Dermis blood vessel endothelial cell (primary cell): Measurements from ENCODE around the gene EHMT2. TPM values are rescaled to one million over a fixed set of nuclear protein-coding genes. Genes with fewer than 3 reads are reported as not detected.
A peak's percentile ranks its signal among the peaks of the same experiment; 100 is the strongest.
"Not testable (repeated sequence)": the region's sequence is repeated elsewhere in the genome, so short reads cannot be mapped to it uniquely, and the experiment has no call there.

Experiments
- DNase-seq: peaks from one replicate; pipeline ENCODE4 v3.0.0; 2010
- total RNA-seq: library from RNA; depleted of rRNA; stranded (reverse); fragments of >200 nt; gene quantifications from 2 replicates; pipeline ENCODE4 v1.2.3, GENCODE V29; 2014

EHMT2 gene
- 45.9 and 58.9 TPM in 2 replicates for total RNA-seq

DNA sequence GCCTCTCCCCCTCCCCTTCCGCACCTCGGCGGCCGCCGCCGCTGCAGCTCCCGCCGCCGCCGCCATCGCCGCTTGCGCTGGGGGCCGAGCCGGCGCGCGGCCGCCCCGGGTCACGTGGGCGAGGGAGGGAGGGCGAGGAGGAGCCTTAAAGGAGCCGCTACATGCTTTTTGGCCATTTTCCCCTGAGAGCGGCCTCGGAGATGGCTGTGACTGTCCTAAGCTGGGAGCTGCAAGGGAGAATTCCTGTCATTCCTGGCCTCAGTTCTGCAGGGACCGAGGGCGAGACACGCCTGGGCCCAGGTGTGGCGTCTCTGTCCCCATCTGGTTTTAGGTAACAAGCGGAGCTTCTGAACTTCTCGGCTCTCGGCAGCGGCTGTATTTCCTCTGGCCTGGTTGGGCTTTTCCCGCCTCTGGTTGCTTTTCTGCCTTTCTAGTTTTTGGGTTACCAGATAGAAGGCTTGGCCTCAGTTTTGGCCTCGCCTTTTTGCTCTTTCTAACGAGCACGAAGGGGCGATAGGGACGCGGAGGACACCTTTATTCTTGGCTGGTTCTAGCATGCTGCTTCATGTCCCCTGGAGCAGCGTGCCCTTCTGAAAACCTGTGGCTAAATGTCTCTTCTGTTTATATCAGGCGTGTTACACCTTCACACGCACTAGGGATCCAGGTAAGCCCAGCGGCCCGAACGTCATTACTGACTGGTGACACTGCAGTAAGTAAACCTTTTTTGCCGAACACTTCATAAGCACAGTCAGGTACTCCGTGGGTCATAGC is at the start of gene EHMT2:
Gene EHMT2, minus strand, starts transcription at position 87 of the 771 bp plus-strand sequence. Its CDS starts 21 bp downstream, at position 66.
- peak; percentile 83 for DNase-seq

DNA sequence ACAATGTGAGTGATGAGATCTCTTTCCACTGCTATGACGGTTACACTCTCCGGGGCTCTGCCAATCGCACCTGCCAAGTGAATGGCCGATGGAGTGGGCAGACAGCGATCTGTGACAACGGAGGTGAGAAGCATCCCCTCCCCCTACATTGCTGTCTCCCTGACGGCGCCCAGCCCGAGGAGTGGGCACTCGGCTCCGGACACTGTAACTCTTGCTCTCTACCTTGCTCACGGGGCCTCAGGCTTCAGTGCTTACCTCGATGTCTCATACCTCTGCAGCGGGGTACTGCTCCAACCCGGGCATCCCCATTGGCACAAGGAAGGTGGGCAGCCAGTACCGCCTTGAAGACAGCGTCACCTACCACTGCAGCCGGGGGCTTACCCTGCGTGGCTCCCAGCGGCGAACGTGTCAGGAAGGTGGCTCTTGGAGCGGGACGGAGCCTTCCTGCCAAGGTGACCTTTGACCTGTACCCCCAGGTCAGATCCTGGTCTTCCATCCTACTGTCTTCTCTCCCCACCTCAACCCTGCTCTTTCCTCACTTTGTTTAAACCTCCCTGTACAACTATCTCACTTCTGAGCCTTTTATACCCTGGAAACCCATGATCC is 49.7 kb upstream of the EHMT2 start:
- no peak for DNase-seq

DNA sequence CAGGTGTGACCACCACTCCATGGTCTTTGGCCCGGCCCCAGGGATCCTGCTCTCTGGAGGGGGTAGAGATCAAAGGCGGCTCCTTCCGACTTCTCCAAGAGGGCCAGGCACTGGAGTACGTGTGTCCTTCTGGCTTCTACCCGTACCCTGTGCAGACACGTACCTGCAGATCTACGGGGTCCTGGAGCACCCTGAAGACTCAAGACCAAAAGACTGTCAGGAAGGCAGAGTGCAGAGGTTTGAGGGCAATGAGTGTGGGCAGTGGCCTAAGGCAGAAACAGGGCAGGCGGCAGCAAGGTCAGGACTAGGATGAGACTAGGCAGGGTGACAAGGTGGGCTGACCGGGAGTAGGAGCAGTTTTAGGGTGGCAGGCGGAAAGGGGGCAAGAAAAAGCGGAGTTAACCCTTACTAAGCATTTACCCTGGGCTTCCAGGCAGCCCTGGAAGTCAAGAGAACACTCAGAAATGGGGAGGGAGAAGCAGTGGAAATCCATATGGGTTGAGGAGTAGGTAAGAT is 48.9 kb upstream of the EHMT2 start:
- no peak for DNase-seq

DNA sequence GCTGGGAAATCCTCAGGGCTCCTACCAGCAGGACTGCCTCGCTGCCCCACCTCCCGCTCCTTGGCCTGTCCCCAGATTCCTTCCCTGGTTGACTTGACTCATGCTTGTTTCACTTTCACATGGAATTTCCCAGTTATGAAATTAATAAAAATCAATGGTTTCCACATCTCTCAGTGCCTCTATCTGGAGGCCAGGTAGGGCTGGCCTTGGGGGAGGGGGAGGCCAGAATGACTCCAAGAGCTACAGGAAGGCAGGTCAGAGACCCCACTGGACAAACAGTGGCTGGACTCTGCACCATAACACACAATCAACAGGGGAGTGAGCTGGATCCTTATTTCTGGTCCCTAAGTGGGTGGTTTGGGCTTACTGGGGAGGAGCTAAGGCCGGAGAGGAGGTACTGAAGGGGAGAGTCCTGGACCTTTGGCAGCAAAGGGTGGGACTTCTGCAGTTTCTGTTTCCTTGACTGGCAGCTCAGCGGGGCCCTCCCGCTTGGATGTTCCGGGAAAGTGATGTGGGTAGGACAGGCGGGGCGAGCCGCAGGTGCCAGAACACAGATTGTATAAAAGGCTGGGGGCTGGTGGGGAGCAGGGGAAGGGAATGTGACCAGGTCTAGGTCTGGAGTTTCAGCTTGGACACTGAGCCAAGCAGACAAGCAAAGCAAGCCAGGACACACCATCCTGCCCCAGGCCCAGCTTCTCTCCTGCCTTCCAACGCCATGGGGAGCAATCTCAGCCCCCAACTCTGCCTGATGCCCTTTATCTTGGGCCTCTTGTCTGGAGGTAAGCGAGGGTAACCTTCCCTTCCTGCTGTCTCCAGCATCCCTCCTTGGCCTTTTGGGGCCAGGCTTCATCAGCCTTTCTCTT is 48.2 kb upstream of the EHMT2 start, which contains the start of gene CFB:
Gene CFB, plus strand, starts transcription at position 589 of the 863 bp plus-strand sequence. Its CDS starts 127 bp downstream, at position 716.
- peak; percentile 51 for DNase-seq

DNA sequence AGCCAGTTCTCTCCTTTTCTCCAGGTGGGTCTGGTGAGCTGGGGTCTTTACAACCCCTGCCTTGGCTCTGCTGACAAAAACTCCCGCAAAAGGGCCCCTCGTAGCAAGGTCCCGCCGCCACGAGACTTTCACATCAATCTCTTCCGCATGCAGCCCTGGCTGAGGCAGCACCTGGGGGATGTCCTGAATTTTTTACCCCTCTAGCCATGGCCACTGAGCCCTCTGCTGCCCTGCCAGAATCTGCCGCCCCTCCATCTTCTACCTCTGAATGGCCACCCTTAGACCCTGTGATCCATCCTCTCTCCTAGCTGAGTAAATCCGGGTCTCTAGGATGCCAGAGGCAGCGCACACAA is 47.6 kb upstream of the EHMT2 start:
- no peak for DNase-seq

DNA sequence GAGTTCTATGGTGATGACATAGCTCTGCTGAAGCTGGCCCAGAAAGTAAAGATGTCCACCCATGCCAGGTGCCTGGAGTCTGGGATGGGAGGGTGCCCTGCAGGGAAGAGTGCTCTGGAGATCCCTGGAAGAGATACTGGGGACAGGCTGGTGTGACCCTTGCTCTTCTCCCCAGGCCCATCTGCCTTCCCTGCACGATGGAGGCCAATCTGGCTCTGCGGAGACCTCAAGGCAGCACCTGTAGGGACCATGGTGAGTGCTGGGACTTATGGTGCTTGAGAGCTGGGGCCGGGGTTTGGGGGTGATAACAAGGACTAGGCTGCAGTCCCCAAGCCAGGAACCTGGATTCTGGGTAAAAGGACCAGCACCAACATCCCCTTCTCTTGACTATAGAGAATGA is 46.2 kb upstream of the EHMT2 start:
- DNase-seq = no peak

DNA sequence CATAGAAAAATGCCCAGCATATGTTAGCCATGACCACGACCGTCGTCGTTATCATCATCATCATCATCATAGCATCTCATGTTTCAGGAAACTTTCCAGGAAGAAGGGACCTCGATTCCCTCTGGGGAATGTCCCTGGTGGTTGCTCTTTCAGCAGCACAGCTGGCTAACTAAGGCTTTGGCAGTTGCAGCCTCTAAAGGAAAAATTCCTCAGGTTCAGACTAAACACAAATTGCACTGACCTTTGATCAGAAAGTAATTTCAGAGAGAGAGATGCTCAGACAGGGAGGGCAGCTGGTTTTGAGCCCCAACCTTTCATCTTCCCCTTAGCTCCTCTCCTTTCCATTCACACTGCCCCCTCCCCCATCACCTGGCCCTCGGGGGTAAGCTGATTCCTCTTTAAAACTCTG is 42.8 kb upstream of the EHMT2 start:
- no peak for DNase-seq

DNA sequence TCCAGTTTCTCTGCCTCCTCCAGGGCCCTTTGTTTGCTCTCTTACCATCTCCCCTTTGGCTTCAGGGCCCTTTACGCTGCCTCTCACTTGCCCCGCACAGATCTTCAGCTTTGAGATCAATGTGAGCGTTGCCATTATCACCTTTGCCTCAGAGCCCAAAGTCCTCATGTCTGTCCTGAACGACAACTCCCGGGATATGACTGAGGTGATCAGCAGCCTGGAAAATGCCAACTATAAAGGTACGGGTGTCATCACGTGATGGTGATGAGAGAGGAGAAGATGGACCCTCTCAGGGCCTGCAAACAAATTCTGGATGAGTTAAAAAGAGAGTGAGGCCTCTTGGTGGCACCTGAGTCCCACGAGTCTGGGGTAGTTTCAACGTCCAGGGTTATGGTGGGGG is 38.3 kb upstream of the EHMT2 start:
- no peak for DNase-seq

DNA sequence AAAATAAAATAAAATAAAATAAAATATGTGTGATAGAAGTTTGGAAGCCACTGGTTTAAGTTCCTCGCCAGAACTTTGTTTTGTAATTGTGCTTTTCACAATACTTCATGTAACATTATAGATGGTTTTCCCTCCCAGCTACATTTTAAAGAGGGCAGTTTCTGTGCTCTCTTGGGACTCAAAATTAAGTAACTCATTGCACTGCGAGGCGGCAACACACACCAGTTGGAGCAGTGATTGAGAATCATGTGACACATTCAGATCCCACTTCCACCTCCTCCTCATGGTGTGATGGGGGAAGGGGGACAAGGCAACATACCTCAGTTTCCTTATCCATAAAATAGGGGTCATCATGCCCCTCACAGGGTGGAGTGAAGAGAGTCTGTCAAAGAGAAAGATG is 37.5 kb upstream of the EHMT2 start:
- DNase-seq = no peak

DNA sequence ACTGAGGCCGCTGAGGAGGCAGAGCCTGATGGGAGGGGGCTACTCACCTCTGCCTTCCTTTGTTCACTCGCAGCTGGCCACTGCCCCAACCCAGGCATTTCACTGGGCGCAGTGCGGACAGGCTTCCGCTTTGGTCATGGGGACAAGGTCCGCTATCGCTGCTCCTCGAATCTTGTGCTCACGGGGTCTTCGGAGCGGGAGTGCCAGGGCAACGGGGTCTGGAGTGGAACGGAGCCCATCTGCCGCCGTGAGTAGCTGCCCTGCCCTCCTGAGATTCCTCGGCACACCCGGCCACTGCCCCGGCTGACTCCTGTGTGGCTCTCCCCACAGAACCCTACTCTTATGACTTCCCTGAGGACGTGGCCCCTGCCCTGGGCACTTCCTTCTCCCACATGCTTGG is 36.0 kb upstream of the EHMT2 start:
- DNase-seq = no peak

DNA sequence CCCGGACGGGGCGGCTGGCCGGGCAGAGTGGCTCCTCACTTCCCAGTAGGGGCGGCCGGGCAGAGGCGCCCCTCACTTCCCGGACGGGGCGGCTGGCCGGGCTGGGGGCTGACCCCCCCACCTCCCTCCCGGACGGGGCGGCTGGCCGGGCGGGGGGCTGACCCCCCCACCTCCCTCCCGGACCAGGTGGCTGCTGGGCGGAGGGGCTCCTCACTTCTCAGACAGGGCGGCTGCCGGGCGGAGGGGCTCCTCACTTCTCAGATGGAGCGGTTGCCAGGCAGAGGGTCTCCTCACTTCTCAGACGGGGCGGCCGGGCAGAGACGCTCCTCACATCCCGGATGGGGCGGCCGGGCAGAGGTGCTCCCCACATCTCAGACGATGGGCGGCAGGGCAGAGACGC is 34.6 kb upstream of the EHMT2 start:
- not testable (repeated sequence) for DNase-seq

DNA sequence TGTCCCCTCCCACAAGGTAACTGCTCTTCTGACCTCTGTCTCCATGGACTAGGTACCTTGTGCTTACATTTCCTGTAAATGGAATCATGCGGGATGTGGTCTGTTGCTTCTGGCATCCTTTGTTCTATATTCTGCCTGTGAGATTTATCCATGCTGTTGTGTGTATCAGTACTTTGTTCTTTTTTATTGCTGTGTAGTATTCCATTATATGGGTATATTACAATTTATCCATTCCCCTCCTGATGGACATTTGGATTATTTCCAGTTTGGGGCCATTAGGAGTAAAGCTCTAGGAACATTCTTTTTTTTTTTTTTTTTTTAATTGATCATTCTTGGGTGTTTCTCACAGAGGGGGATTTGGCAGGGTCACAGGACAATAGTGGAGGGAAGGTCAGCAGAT is 33.5 kb upstream of the EHMT2 start:
- DNase-seq = no peak

DNA sequence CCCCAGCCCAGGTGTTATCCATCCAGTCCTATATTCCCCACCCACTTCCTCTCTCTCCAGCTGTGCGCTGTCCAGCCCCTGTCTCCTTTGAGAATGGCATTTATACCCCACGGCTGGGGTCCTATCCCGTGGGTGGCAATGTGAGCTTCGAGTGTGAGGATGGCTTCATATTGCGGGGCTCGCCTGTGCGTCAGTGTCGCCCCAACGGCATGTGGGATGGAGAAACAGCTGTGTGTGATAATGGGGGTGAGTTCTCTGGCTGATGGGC is 31.1 kb upstream of the EHMT2 start:
- DNase-seq = no peak

DNA sequence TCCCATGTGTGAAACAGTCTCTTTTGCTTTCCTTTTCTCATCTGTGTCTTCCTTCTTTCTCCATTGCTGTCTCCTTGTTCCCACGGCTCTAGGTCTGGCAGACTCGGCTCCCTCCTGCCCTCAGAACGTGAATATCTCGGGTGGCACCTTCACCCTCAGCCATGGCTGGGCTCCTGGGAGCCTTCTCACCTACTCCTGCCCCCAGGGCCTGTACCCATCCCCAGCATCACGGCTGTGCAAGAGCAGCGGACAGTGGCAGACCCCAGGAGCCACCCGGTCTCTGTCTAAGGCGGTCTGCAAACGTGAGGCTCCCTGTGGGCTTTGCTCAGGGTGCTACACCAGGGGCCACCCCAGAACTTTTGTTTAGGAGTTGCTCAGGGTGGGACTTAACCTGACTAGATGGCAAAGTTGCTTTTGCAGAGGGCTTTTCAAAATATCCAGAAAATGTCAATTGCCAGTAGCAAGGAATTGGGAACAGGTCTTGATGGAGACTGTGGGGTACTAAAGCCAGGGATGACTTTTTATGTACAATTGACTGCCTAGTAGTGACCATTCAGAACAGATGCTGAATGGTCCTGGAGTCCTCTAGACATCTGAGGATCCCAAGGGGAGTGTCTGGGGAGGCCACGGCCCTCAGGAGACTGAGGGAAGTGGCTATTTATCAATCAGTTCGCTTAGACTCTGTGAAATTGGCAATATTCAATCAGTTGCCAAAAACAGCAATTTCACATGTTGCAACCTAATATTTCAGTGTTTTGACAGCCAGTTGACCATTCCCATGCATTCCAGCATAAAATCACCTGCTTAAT is 30.6 kb upstream of the EHMT2 start:
- no peak for DNase-seq

DNA sequence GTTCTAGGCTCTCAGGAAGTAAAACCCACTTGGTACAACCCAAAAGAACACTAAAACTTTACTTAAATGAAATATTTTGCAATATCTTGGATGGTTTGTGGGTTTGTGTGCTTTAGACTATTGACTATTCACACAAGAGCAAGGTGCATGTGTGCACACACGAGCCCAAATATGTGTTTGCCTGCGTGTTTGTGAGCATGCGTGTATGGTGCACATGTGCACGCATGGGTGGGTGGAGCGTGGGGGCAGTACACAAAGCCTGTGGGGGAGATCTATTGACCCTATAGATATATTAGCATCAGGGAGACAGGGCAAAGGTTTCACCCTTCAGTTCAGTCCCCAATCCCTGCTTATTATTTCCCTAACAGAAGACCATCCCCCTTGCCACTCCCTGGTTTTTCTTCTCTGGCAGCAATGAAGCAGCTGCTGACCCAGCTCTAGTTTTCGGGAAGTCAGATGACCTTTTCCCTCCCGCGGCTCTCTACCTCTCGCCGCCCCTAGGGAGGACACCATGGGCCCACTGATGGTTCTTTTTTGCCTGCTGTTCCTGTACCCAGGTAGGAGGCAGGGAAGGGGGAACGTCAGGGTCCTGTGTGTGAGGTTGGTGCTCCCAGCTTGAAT is 29.9 kb upstream of the EHMT2 start, which contains the start of gene C2:
Gene C2, plus strand, starts transcription at position 476 of the 621 bp plus-strand sequence. Its CDS starts 36 bp downstream, at position 512.
- no peak for DNase-seq

DNA sequence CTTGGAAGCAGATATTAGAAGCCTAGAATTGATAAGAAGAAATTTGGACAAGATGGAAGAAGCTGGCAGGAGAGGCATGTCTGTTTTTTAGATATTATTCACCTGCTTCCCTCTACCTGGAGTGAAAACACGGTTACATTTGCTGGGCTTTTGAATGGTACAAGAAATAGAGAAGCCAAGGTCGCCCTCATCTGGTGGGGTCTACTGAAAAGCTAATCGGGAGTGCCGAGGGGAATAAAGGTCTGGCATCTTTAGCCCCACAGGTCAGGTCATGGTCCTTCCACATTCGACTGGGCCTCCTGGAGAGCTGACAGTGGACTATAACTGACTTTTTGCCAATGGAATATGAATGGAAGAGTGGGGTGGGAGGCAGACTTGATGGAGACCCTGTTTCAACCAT is 25.4 kb upstream of the EHMT2 start:
- peak; percentile 19 for DNase-seq

DNA sequence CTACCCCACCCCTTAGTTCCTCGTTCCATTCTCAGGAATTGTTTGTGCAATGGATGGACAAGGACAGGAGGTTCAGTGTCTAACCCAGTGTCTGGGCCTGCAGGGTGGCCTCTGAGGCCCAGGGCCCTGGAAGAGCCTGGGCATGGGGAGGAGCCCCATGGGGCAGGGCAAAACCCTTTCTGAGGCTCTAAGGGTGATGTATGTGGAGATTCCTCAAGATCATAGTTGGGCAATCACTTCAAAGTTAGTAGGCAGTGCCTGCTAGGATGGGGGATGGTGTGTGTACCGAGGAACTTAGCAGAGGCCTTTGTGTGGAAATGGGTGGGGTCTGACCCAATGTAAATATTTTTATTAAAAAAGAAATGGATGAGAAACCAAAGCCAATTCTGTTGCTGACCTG is 23.3 kb upstream of the EHMT2 start:
- DNase-seq = no peak

DNA sequence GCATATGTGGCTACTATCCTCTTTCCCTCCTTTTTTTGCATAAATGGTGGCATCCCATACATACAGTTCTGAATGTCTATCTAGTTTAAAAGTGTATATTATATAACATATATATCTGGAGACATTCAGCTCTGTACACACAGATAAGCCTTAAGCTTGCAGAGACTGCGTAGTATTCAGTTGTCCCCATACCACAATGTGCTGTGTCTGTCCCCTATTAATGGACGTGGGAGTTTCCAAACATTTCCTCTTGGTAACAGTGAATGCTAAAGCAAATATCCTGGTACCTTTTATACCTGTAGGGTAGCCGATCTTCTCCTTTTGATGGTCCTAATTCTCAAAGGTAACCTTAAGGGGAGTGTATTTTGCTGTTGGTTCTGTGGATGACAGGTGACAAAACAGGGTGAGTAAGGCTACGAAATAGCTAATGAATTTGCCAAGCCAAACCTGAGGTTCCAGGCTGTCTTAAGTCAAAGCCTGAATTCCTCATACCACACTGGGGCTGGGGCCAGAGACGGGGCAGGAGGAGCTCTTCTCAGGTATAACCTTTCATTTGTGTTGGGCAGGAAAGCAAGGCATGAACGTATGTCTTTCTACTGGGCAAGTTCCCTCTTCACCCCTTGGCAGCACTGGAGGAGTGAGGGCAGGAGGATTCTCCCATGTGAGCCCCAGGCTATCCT is 22.3 kb upstream of the EHMT2 start:
- no peak for DNase-seq

DNA sequence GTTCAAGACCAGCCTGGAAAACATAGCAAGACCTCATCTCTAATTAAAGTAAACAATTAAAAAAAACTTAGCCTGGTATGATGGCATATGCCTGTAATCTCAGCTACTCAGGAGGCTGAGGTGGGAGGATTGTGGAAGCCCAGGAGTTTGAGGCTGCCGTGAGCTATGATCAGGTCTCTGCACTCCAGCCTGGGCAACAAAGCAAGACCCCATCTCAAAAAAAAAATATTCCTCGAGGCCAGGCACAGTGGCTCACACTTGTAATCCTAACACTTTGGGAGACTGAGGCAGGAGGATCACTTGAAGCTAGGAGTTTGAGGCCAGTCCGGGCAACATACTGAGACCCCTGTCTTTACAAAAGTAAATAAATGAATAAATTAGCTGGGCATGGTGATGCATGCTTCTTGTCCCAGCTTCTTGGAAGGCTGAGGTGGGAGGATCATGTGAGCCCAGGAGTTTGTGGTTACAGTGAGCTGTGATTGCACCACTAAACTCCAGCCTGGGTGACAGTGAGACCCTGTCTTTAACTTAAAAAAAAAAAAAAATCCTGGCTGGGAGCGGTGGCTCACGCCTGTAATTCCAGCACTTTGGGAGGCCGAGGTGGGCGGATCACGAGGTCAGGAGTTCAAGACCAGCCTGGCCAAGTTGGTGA is 20.7 kb upstream of the EHMT2 start:
- no peak for DNase-seq

DNA sequence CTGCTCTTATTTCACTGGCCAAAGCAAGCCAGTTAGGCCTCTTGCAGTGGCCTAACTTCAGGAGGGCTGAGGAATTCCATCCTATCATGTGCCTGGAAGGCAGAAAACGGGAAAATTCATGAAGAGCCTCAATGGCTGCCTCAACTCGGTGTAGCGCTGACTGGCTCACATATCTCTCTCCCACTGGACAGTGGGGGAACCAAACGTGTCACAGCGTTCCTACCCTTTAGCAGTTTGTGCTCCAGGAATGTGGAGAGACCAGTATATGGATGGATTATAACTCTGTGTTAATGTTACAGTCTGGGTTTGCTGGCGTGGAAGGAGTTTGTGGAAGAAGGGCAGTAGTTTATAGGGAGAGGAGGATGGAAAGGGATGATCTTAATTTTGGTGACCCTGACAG is 18.3 kb upstream of the EHMT2 start:
- no peak for DNase-seq

DNA sequence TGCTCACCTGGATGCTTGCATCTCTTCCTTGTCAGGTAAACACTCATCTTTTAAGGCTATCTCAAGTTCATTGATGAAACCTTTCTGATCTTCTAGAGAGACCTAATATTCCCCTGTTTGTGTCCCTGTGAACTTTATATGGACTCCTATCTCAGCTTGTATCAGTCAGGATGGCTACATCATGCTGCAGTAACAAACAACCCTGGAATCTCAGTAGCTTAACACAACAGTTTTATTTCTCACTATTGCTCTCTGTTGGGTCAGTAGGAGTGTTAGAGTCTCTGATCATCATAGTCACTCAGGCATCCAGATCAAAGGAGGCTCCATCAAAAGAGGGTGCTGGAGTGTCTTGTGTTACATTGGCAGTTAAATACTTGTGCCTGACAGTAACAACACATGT is 17.9 kb upstream of the EHMT2 start:
- DNase-seq = no peak
